Loucy (cell line): Measurements from ENCODE around the gene PSMB2.

Experiments
- H2AFZ ChIP-seq: fragments of 200-600 bp; sonication (generic); 2 replicates; pipeline ENCODE4 v1.6.0; 2016; ENCODE audit warnings: antibody characterized with exemption, mild to moderate bottlenecking, low read length, moderate library complexity
- H3F3A ChIP-seq: fragments of 200-600 bp; 2 replicates; pipeline ENCODE4 v1.6.0; 2016; ENCODE audit warnings: antibody characterized with exemption, low read depth, mild to moderate bottlenecking
- H3K27me3 ChIP-seq: fragments of 200-600 bp; sonication (generic); 2 replicates; pipeline ENCODE4 v1.6.1; 2014; ENCODE audit warnings: low read length, mild to moderate bottlenecking; ENCODE audit not compliant: insufficient read depth, poor library complexity, severe bottlenecking
- H3K36me3 ChIP-seq: fragments of 200-600 bp; sonication (generic); 2 replicates; pipeline ENCODE4 v1.6.1; 2016; ENCODE audit warnings: low read length; ENCODE audit not compliant: insufficient read depth
- H3K4me1 ChIP-seq: fragments of 200-600 bp; sonication (generic); 2 replicates; pipeline ENCODE4 v1.5.1; 2014; ENCODE audit warnings: low read length, mild to moderate bottlenecking; ENCODE audit not compliant: insufficient read depth, poor library complexity, severe bottlenecking
- H3K4me2 ChIP-seq: fragments of 200-600 bp; sonication (generic); 2 replicates; pipeline ENCODE4 v1.6.0; 2014; ENCODE audit warnings: antibody characterized with exemption, low read length, low read depth, mild to moderate bottlenecking; ENCODE audit not compliant: poor library complexity, severe bottlenecking
- H3K4me3 ChIP-seq: fragments of 200-600 bp; sonication (generic); 2 replicates; pipeline ENCODE4 v1.5.1; 2014; ENCODE audit warnings: low read length, mild to moderate bottlenecking, mixed read lengths; ENCODE audit not compliant: poor library complexity, severe bottlenecking
- H3K79me2 ChIP-seq: fragments of 200-600 bp; sonication (generic); 2 replicates; pipeline ENCODE4 v1.6.1; 2014; ENCODE audit warnings: low read length; ENCODE audit not compliant: insufficient read depth
- H3K9ac ChIP-seq: fragments of 200-600 bp; sonication (generic); 2 replicates; pipeline ENCODE4 v1.6.0; 2014; ENCODE audit warnings: mild to moderate bottlenecking, low read depth, low read length, moderate library complexity; ENCODE audit not compliant: poor library complexity, severe bottlenecking
- H3K9me2 ChIP-seq: fragments of 200-600 bp; sonication (generic); replicated peaks from 2 replicates; pipeline ENCODE4 v1.6.1; 2016; ENCODE audit warnings: low read depth, low read length, mixed read lengths
- H3K9me3 ChIP-seq: fragments of 200-600 bp; sonication (generic); 2 replicates; pipeline ENCODE4 v1.6.1; 2014; ENCODE audit warnings: mild to moderate bottlenecking, antibody characterized with exemption, low read length, low read depth; ENCODE audit not compliant: insufficient read depth
- H4K20me1 ChIP-seq: fragments of 200-600 bp; sonication (generic); 2 replicates; pipeline ENCODE4 v1.6.0; 2014; ENCODE audit warnings: antibody characterized with exemption, low read length, mild to moderate bottlenecking; ENCODE audit not compliant: insufficient read depth, poor library complexity, severe bottlenecking
- CTCF ChIP-seq: fragments of 200-600 bp; sonication (generic); conservative IDR thresholded peaks from 2 replicates; pipeline ENCODE4 v1.5.1; 2014; ENCODE audit warnings: mild to moderate bottlenecking, antibody characterized with exemption, low read length
- EZH2phosphoT487 ChIP-seq: fragments of 200-600 bp; IDR thresholded peaks from 2 replicates; pipeline ENCODE4 v1.6.1; 2018; ENCODE audit warnings: antibody characterized with exemption, mild to moderate bottlenecking, moderate library complexity, borderline replicate concordance

Gene PSMB2

GRCh38 chr1:35642471-35642955 is 1.2 kb upstream of the PSMB2 start:
- Histone ChIP-seq H3K9ac (peak overlapping the region; percentile 81), H3K27me3 (no peaks in the 10 kb centered on the region), H2AFZ (peak overlapping the region; percentile 98; the same call in 1 of the 2 replicates), H3K9me3 (no peaks in the 10 kb centered on the region), H4K20me1 (peaks cover 31% of the 10 kb centered on the region), H3K36me3 (no peaks in the 10 kb centered on the region), H3F3A (0 out of 2 replicates have a peak, but pooled peaks cover 3% of the 10 kb centered on the region), H3K4me1 (peaks cover 30% of the 10 kb centered on the region), H3K9me2 (no peaks in the 10 kb centered on the region), H3K4me2 (peak overlapping the region; percentile 66), H3K4me3 (peak overlapping the region; percentile 96), H3K79me2 (peaks cover 37% of the 10 kb centered on the region)
- no peak for TF ChIP-seq CTCF
- no peak for TF ChIP-seq EZH2phosphoT487

- H3K9me2 ChIP-seq, result no peaks in the 10 kb centered on the region
- no peaks in the 10 kb centered on the region for H3K9me3 ChIP-seq
- H4K20me1 ChIP-seq, result peaks cover 45% of the 10 kb centered on the region
- H3K36me3 ChIP-seq, result peaks cover 7% of the 10 kb centered on the region; the same call in 1 of the 2 replicates
- peak overlapping the region; percentile 96 for H3K4me3 ChIP-seq
- peaks cover 57% of the 10 kb centered on the region for H3K79me2 ChIP-seq
- H3K4me1 ChIP-seq, result peaks cover 41% of the 10 kb centered on the region
- no peak for TF ChIP-seq CTCF
- TF ChIP-seq EZH2phosphoT487, result no peak
- 0 out of 2 replicates have a peak, but pooled peaks cover 3% of the 10 kb centered on the region for H3F3A ChIP-seq
- H2AFZ ChIP-seq, result peak overlapping the region; percentile 98
- H3K9ac ChIP-seq, result peak overlapping the region; percentile 81
- H3K27me3 ChIP-seq, result no peaks in the 10 kb centered on the region
- peak overlapping the region; percentile 94 for H3K4me2 ChIP-seq
Observed at GRCh38 chr1:35640380-35641232, 720 bp downstream of the PSMB2 start.

GRCh38 chr1:35637401-35637809 is 3.9 kb downstream of the PSMB2 start:
- H3K4me3 ChIP-seq, result peak overlapping the region; percentile 78
- peak overlapping the region; percentile 69 for H3K9ac ChIP-seq

More at GRCh38 chr1:35637401-35637809, 3.9 kb downstream of the PSMB2 start:
- no peak for TF ChIP-seq CTCF
- TF ChIP-seq EZH2phosphoT487, result no peak
- H3K4me1 ChIP-seq, result peaks cover 35% of the 10 kb centered on the region
- peak overlapping the region; percentile 93 for H3K4me2 ChIP-seq
- H4K20me1 ChIP-seq, result peaks cover 45% of the 10 kb centered on the region
- H3K36me3 ChIP-seq, result peaks cover 35% of the 10 kb centered on the region; the same call in 1 of the 2 replicates
- no peak overlapping the region for H2AFZ ChIP-seq
- H3K9me3 ChIP-seq, result no peaks in the 10 kb centered on the region
- H3F3A ChIP-seq, result 0 out of 2 replicates have a peak, but pooled peaks cover 3% of the 10 kb centered on the region
- no peaks in the 10 kb centered on the region for H3K27me3 ChIP-seq
- H3K79me2 ChIP-seq, result peaks cover 70% of the 10 kb centered on the region
- H3K9me2 ChIP-seq, result no peaks in the 10 kb centered on the region
